OCI-LY1 (cell line): Measurements from ENCODE around the gene GFI1.

Experiments used
- H2AFZ ChIP-seq: fragments of 200-600 bp; sonication (generic), shearing (Covaris generic); 2 replicates; pipeline ENCODE4 v1.6.0; 2014; ENCODE audit warnings: antibody characterized with exemption, mild to moderate bottlenecking, low read length
- H3F3A ChIP-seq: fragments of 200-600 bp; sonication (generic), shearing (Covaris generic); 2 replicates; pipeline ENCODE4 v1.6.0; 2014; ENCODE audit warnings: mild to moderate bottlenecking, antibody characterized with exemption, low read length, moderate library complexity; ENCODE audit not compliant: insufficient read depth
- H3K27ac ChIP-seq: fragments of 200-600 bp; sonication (generic); 2 replicates; pipeline ENCODE4 v1.5.1; 2014; ENCODE audit warnings: low read length, mixed run types, mild to moderate bottlenecking, low read depth; ENCODE audit not compliant: poor library complexity, severe bottlenecking
- H3K27me3 ChIP-seq: fragments of 200-600 bp; sonication (generic); 2 replicates; pipeline ENCODE4 v1.6.0; 2014; ENCODE audit warnings: antibody characterized with exemption, mild to moderate bottlenecking, low read length, moderate library complexity; ENCODE audit not compliant: insufficient read depth
- H3K36me3 ChIP-seq: fragments of 200-600 bp; sonication (generic); 2 replicates; pipeline ENCODE4 v1.6.1; 2014; ENCODE audit warnings: mild to moderate bottlenecking, antibody characterized with exemption, low read length, moderate library complexity, mixed read lengths; ENCODE audit not compliant: insufficient read depth
- H3K4me1 ChIP-seq: fragments of 200-600 bp; sonication (generic); 2 replicates; pipeline ENCODE4 v1.5.1; 2014; ENCODE audit warnings: mild to moderate bottlenecking, low read length, moderate library complexity; ENCODE audit not compliant: insufficient read depth, severe bottlenecking
- H3K4me2 ChIP-seq: fragments of 200-600 bp; sonication (generic), shearing (Covaris generic); 2 replicates; pipeline ENCODE4 v1.6.1; 2014; ENCODE audit warnings: low read length
- H3K4me3 ChIP-seq: fragments of 200-600 bp; sonication (generic); 2 replicates; pipeline ENCODE4 v1.5.1; 2014; ENCODE audit warnings: low read length, low read depth, mild to moderate bottlenecking, mixed read lengths; ENCODE audit not compliant: poor library complexity, severe bottlenecking
- H3K79me2 ChIP-seq: fragments of 200-600 bp; shearing (Covaris generic); 2 replicates; pipeline ENCODE4 v1.6.1; 2016; ENCODE audit warnings: mixed run types, low read length, mixed read lengths; ENCODE audit not compliant: insufficient read depth
- H3K9ac ChIP-seq: fragments of 200-600 bp; sonication (generic), shearing (Covaris generic); 2 replicates; pipeline ENCODE4 v1.6.1; 2014; ENCODE audit warnings: mild to moderate bottlenecking, low read length, mixed read lengths
- H3K9me2 ChIP-seq: fragments of 200-600 bp; sonication (generic), shearing (Covaris generic); 2 replicates; pipeline ENCODE4 v1.6.1; 2014; ENCODE audit warnings: low read depth, mild to moderate bottlenecking, low read length, mixed read lengths
- H3K9me3 ChIP-seq: fragments of 200-600 bp; shearing (Covaris generic); 2 replicates; pipeline ENCODE4 v1.6.1; 2014; ENCODE audit warnings: low read length, mixed read lengths
- H4K20me1 ChIP-seq: fragments of 200-600 bp; sonication (generic), shearing (Covaris generic); 2 replicates; pipeline ENCODE4 v1.6.0; 2016; ENCODE audit warnings: mild to moderate bottlenecking, low read length; ENCODE audit not compliant: insufficient read depth
- EZH2 ChIP-seq: fragments of 200-600 bp; sonication (generic), shearing (Covaris generic); IDR thresholded peaks from 2 replicates; pipeline ENCODE4 v1.8.0; 2017; ENCODE audit warnings: borderline replicate concordance, mixed run types, mild to moderate bottlenecking, antibody characterized with exemption, low read length, moderate library complexity, mixed read lengths
- TF ChIP-seq, protein P1 (sequence below): fragments of 200-600 bp; sonication (generic), shearing (Covaris generic); IDR thresholded peaks from 2 replicates; pipeline ENCODE4 v1.5.1; 2017; ENCODE audit warnings: mild to moderate bottlenecking, antibody characterized with exemption, low read length, moderate library complexity, mixed read lengths

Gene GFI1

GRCh38 chr1:92443893-92444292 lies 42.8 kb downstream of the GFI1 start:
- H2AFZ ChIP-seq: no peak overlapping the region
- no peaks in the 10 kb centered on the region for H3K4me1 ChIP-seq
- no peaks in the 10 kb centered on the region for H3K9me2 ChIP-seq
- H3K79me2 ChIP-seq: no peaks in the 10 kb centered on the region
- no peaks in the 10 kb centered on the region for H3F3A ChIP-seq
- H3K36me3 ChIP-seq: no peaks in the 10 kb centered on the region
- no peak overlapping the region for H3K4me3 ChIP-seq
- H3K27me3 ChIP-seq: no peaks in the 10 kb centered on the region
- TF ChIP-seq, protein P1, sequence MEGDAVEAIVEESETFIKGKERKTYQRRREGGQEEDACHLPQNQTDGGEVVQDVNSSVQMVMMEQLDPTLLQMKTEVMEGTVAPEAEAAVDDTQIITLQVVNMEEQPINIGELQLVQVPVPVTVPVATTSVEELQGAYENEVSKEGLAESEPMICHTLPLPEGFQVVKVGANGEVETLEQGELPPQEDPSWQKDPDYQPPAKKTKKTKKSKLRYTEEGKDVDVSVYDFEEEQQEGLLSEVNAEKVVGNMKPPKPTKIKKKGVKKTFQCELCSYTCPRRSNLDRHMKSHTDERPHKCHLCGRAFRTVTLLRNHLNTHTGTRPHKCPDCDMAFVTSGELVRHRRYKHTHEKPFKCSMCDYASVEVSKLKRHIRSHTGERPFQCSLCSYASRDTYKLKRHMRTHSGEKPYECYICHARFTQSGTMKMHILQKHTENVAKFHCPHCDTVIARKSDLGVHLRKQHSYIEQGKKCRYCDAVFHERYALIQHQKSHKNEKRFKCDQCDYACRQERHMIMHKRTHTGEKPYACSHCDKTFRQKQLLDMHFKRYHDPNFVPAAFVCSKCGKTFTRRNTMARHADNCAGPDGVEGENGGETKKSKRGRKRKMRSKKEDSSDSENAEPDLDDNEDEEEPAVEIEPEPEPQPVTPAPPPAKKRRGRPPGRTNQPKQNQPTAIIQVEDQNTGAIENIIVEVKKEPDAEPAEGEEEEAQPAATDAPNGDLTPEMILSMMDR: no peak
- TF ChIP-seq EZH2: no peak
- no peak overlapping the region for H3K4me2 ChIP-seq
- no peaks in the 10 kb centered on the region for H4K20me1 ChIP-seq
- no peaks in the 10 kb centered on the region for H3K9me3 ChIP-seq
- H3K27ac ChIP-seq: no peak overlapping the region
- no peak overlapping the region for H3K9ac ChIP-seq

DNA sequence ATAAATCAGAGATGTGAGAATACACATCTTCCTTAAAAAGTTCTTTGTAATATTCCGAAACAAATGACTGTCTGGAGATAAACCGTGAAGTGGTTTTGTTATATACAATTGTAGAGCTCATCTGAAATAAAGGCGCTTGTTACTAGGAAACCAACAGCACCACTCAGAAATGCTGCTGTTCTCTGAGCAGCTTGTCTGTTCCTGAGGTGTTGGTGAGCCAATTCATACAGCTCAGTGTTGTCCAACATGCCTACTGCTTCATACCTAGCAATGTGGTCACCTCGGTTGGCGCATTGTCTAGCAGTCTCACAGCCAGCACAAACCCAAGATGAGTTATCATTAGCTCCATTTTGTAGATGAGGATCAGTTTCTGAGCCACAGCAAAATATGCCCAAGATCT lies 44.4 kb downstream of the GFI1 start:
- Histone ChIP-seq H2AFZ (no peak overlapping the region), H3K36me3 (no peaks in the 10 kb centered on the region), H3K4me1 (no peaks in the 10 kb centered on the region), H4K20me1 (no peaks in the 10 kb centered on the region), H3K9me2 (no peaks in the 10 kb centered on the region), H3K4me3 (no peak overlapping the region), H3K27me3 (no peaks in the 10 kb centered on the region), H3K27ac (no peak overlapping the region), H3K9me3 (no peaks in the 10 kb centered on the region), H3F3A (no peaks in the 10 kb centered on the region), H3K79me2 (no peaks in the 10 kb centered on the region), H3K4me2 (no peak overlapping the region), H3K9ac (no peak overlapping the region)
- TF ChIP-seq, protein P1: no peak
- TF ChIP-seq EZH2: no peak

GRCh38 chr1:92441697-92442342 lies 44.9 kb downstream of the GFI1 start:
- no peak overlapping the region for H3K4me2 ChIP-seq
- TF ChIP-seq EZH2: no peak
- H3K27ac ChIP-seq: no peak overlapping the region
- no peak overlapping the region for H2AFZ ChIP-seq
- H3K4me3 ChIP-seq: no peak overlapping the region
- no peaks in the 10 kb centered on the region for H3K4me1 ChIP-seq
- no peak overlapping the region for H3K9ac ChIP-seq
- H3K36me3 ChIP-seq: no peaks in the 10 kb centered on the region
- H3K79me2 ChIP-seq: no peaks in the 10 kb centered on the region
- no peaks in the 10 kb centered on the region for H3K9me2 ChIP-seq
- no peaks in the 10 kb centered on the region for H3K9me3 ChIP-seq
- H4K20me1 ChIP-seq: no peaks in the 10 kb centered on the region
- no peaks in the 10 kb centered on the region for H3F3A ChIP-seq
- H3K27me3 ChIP-seq: no peaks in the 10 kb centered on the region

- Histone ChIP-seq H4K20me1 (no peaks in the 10 kb centered on the region), H3K9me2 (no peaks in the 10 kb centered on the region), H3K4me1 (no peaks in the 10 kb centered on the region), H2AFZ (no peak overlapping the region), H3K4me2 (no peak overlapping the region), H3K36me3 (no peaks in the 10 kb centered on the region), H3K9me3 (no peaks in the 10 kb centered on the region), H3K27ac (no peak overlapping the region), H3F3A (no peaks in the 10 kb centered on the region), H3K4me3 (no peak overlapping the region), H3K27me3 (no peaks in the 10 kb centered on the region), H3K79me2 (no peaks in the 10 kb centered on the region), H3K9ac (no peak overlapping the region)
- TF ChIP-seq EZH2: no peak
- TF ChIP-seq, protein P1: no peak
These were observed 45.4 kb downstream of the GFI1 start for GRCh38 chr1:92441316-92441696.
